Erythroblast (primary cell): ENCODE results near the gene WSCD2.

Source experiments
- GATA1 ChIP-seq: IDR thresholded peaks from 2 replicates; pipeline ENCODE4 v1.6.1; 2011; ENCODE audit warnings: low read depth, mild to moderate bottlenecking, control low read depth, low read length, moderate library complexity
- POLR2A ChIP-seq: IDR thresholded peaks from 2 replicates; pipeline ENCODE4 v1.6.1; 2011; ENCODE audit warnings: mild to moderate bottlenecking, low read length

- TF ChIP-seq POLR2A (no peak), GATA1 (no peak)
These were observed 41.2 kb upstream of the WSCD2 start for GRCh38 chr12:108087900-108088299.
